ENCODE data around the gene MCHR1. TPM values are rescaled to one million over a fixed set of nuclear protein-coding genes. Genes with fewer than 3 reads are reported as not detected.

Gene MCHR1
- total RNA-seq, 4 donors from 2014 or later = 0.95 TPM; not detected in 3

- Histone ChIP-seq H3K27ac (no peak overlapping the region), H3K4me3 (no peak overlapping the region), H3K36me3 (no peaks in the 10 kb centered on the region), H3K4me1 (peaks cover 11 to 13% of the 10 kb centered on the region in 2 donors), H3K9me3 (no peaks in the 10 kb centered on the region), H3K27me3 (peaks cover 11 to 15% (median 13%) of the 10 kb centered on the region in 3 donors)
- TF ChIP-seq CTCF (IDR thresholded peaks at IDR 0.05 in 4 of 5, conservative IDR thresholded peaks at IDR 0.05 in 1 of 5) = no peak
- TF ChIP-seq POLR2A (IDR thresholded peaks at IDR 0.05) = no peak
- in situ Hi-C loops (cut with MboI; ENCODE audit: low sequenced_read_pairs in 4 of 4) = no loop called here
- ATAC-seq (no peak), DNase-seq (no peak)
- intact Hi-C loops (cut with DNase I; ENCODE audit: low total_unique reads) = loop anchor here (10.0 kb wide), 1 partner anchor 75 kb away; no protein-coding TSS in a partner anchor
These were observed 907 bp downstream of the MCHR1 start for GRCh38 chr22:40679964-40680818.

- Histone ChIP-seq H3K27me3 (peaks cover 11 to 15% (median 13%) of the 10 kb centered on the region in 3 donors), H3K4me3 (no peak overlapping the region), H3K36me3 (no peaks in the 10 kb centered on the region), H3K27ac (no peak overlapping the region), H3K9me3 (no peaks in the 10 kb centered on the region), H3K4me1 (peaks cover 11 to 13% of the 10 kb centered on the region in 2 donors)
- DNase-seq (no peak), ATAC-seq (no peak)
- TF ChIP-seq POLR2A (IDR thresholded peaks at IDR 0.05) = no peak
- in situ Hi-C loops (cut with MboI; ENCODE audit: low sequenced_read_pairs in 4 of 4) = no loop called here
- intact Hi-C loops (cut with DNase I; ENCODE audit: low total_unique reads) = loop anchor here (10.0 kb wide), 1 partner anchor 74 kb away; no protein-coding TSS in a partner anchor
These were observed 1.5 kb downstream of the MCHR1 start for GRCh38 chr22:40680819-40681183.

- Histone ChIP-seq H3K4me3 (no peak overlapping the region), H3K9me3 (no peaks in the 10 kb centered on the region), H3K27ac (no peak overlapping the region), H3K4me1 (peaks cover 11 to 13% of the 10 kb centered on the region in 2 donors), H3K36me3 (no peaks in the 10 kb centered on the region), H3K27me3 (peaks cover 11 to 15% (median 13%) of the 10 kb centered on the region in 3 donors)
- in situ Hi-C loops (cut with MboI; ENCODE audit: low sequenced_read_pairs in 4 of 4) = no loop called here
- no peak for DNase-seq
- intact Hi-C loops (cut with DNase I; ENCODE audit: low total_unique reads) = loop anchor here (10.0 kb wide), 1 partner anchor 73 kb away; no protein-coding TSS in a partner anchor
- TF ChIP-seq CTCF (IDR thresholded peaks at IDR 0.05 in 4 of 5, conservative IDR thresholded peaks at IDR 0.05 in 1 of 5) (no peak), POLR2A (IDR thresholded peaks at IDR 0.05) (no peak)
- no peak for ATAC-seq
These were observed 2.2 kb downstream of the MCHR1 start for GRCh38 chr22:40681451-40681850.

- ATAC-seq (no peak), DNase-seq (no peak)
- H3K4me1 ChIP-seq = peaks cover 0 to 9% of the 10 kb centered on the region in 2 donors
- in situ Hi-C loops (cut with MboI; ENCODE audit: low sequenced_read_pairs in 4 of 4) (no loop called here), intact Hi-C loops (cut with DNase I; ENCODE audit: low total_unique reads) (loop anchor here (10.0 kb wide), 1 partner anchor 70 kb away; no protein-coding TSS in a partner anchor)
- H3K4me3 ChIP-seq = no peak overlapping the region
- TF ChIP-seq CTCF (IDR thresholded peaks at IDR 0.05 in 4 of 5, conservative IDR thresholded peaks at IDR 0.05 in 1 of 5) = no peak
- no peak for TF ChIP-seq POLR2A (IDR thresholded peaks at IDR 0.05)
- no peaks in the 10 kb centered on the region for H3K36me3 ChIP-seq
- no peaks in the 10 kb centered on the region for H3K9me3 ChIP-seq
- H3K27me3 ChIP-seq = peaks cover 1 to 5% (median 3%) of the 10 kb centered on the region in 3 donors
- no peak overlapping the region for H3K27ac ChIP-seq
These were observed 5.4 kb downstream of the MCHR1 start for GRCh38 chr22:40684728-40685127.

GRCh38 chr22:40685406-40685805, 6.1 kb downstream of the MCHR1 start:
- in situ Hi-C loops (cut with MboI; ENCODE audit: low sequenced_read_pairs in 4 of 4) = no loop called here
- H3K4me1 ChIP-seq = peaks cover 0 to 5% of the 10 kb centered on the region in 2 donors
- no peak for TF ChIP-seq POLR2A (IDR thresholded peaks at IDR 0.05)
- TF ChIP-seq CTCF (IDR thresholded peaks at IDR 0.05 in 4 of 5, conservative IDR thresholded peaks at IDR 0.05 in 1 of 5) = no peak
- ATAC-seq = no peak
- DNase-seq = no peak
- no peak overlapping the region for H3K27ac ChIP-seq
- no peak overlapping the region for H3K4me3 ChIP-seq
- intact Hi-C loops (cut with DNase I; ENCODE audit: low total_unique reads) = loop anchor here (10.0 kb wide), 1 partner anchor 69 kb away; no protein-coding TSS in a partner anchor
- H3K27me3 ChIP-seq = no peaks in the 10 kb centered on the region
- H3K9me3 ChIP-seq = no peaks in the 10 kb centered on the region
- H3K36me3 ChIP-seq = no peaks in the 10 kb centered on the region

All from gastrocnemius medialis (tissue), 4 donors.